Thymus (tissue), 11 donors: Measurements from ENCODE around the gene FBLN5. TPM values are rescaled to one million over a fixed set of nuclear protein-coding genes. Genes with fewer than 3 reads are reported as not detected.

ENCODE experiments used
- DNase-seq, 9 donors: peaks; one replicate each; pipeline ENCODE4 v3.0.0-alpha.2; 2013; ENCODE audit warnings: low spot score in 9 of 9, low read depth in 6 of 9, missing footprints in 1 of 9
- H3K27ac ChIP-seq, 2 donors: one replicate each; pipeline ENCODE4 v1.5.1; 2013; ENCODE audit warnings: control low read depth in 1 of 2, low read depth in 1 of 2, low read length in 1 of 2, mild to moderate bottlenecking in 1 of 2, moderate library complexity in 1 of 2
- H3K27me3 ChIP-seq, 2 donors: one replicate each; pipeline ENCODE4 v1.5.1; 2013; ENCODE audit warnings: low read length in 1 of 2; ENCODE audit not compliant: control insufficient read depth in 2 of 2, insufficient read depth in 1 of 2
- H3K36me3 ChIP-seq, 2 donors: one replicate each; pipeline ENCODE4 v1.5.1; 2013; ENCODE audit warnings: low read length in 1 of 2, mild to moderate bottlenecking in 1 of 2, moderate library complexity in 1 of 2; ENCODE audit not compliant: control insufficient read depth in 2 of 2, insufficient read depth in 2 of 2
- H3K4me1 ChIP-seq, 2 donors: one replicate each; pipeline ENCODE4 v1.5.1; 2013; ENCODE audit warnings: low read length in 2 of 2; ENCODE audit not compliant: control insufficient read depth in 2 of 2, insufficient read depth in 2 of 2
- H3K4me3 ChIP-seq, 2 donors: one replicate each; pipeline ENCODE4 v1.5.1; 2013; ENCODE audit warnings: low read length in 2 of 2, control low read depth in 1 of 2, mild to moderate bottlenecking in 1 of 2
- H3K9me3 ChIP-seq, 2 donors: one replicate each; pipeline ENCODE4 v1.5.1; 2013; ENCODE audit warnings: low read length in 1 of 2, mild to moderate bottlenecking in 1 of 2; ENCODE audit not compliant: control insufficient read depth in 2 of 2, insufficient read depth in 1 of 2
- WGBS: extraction: QIAGEN DNeasy Blood & Tissue Kit; methylation state at CpG from one replicate; pipeline ENCODE4 v1.1.7; 2013; 5-methylcytosine and 5-hydroxymethylcytosine counted together
- polyA plus RNA-seq: library from polyadenylated mRNA; stranded (reverse); fragments of 200-250 nt; gene quantifications from one replicate; pipeline ENCODE4 v1.2.3, GENCODE V29; 2013
- total RNA-seq: library from RNA; stranded (reverse); fragments of 120-200 nt; gene quantifications from one replicate; pipeline ENCODE4 v1.2.4, GENCODE V29; 2013
- donor health status: healthy.

FBLN5 gene
- total and polyA plus RNA-seq, 2 donors: 32.2 to 61.3 TPM

GRCh38 chr14:91839749-91840148, 107.7 kb downstream of the FBLN5 start:
- Histone ChIP-seq H3K4me3 (no peak overlapping the region), H3K4me1 (peaks cover 13 to 18% of the 10 kb centered on the region in 2 donors), H3K27me3 (peaks cover 19 to 34% of the 10 kb centered on the region in 2 donors), H3K9me3 (no peaks in the 10 kb centered on the region), H3K27ac (no peak overlapping the region), H3K36me3 (no peaks in the 10 kb centered on the region)
- no peak for DNase-seq
- 98% methylated on average over 1 of the region's 1 CpG for WGBS

- Histone ChIP-seq H3K4me1 (peaks cover 13 to 18% of the 10 kb centered on the region in 2 donors), H3K36me3 (no peaks in the 10 kb centered on the region), H3K27ac (peak overlapping the region in 1 of 2 donors; percentile 58), H3K27me3 (peaks cover 32 to 48% of the 10 kb centered on the region in 2 donors), H3K9me3 (no peaks in the 10 kb centered on the region), H3K4me3 (peak overlapping the region; percentile 49 to 59)
- no peak for DNase-seq
- WGBS: 77% methylated on average over 12 of the region's 12 CpGs
Observed at GRCh38 chr14:91837076-91837475, 110.4 kb downstream of the FBLN5 start.

GRCh38 chr14:91835920-91836843, 111.3 kb downstream of the FBLN5 start:
- Histone ChIP-seq H3K4me3 (peak overlapping the region; percentile 49 to 59), H3K4me1 (peaks cover 13 to 18% of the 10 kb centered on the region in 2 donors), H3K9me3 (no peaks in the 10 kb centered on the region), H3K27me3 (peaks cover 32 to 48% of the 10 kb centered on the region in 2 donors), H3K36me3 (no peaks in the 10 kb centered on the region), H3K27ac (peak overlapping the region in 1 of 2 donors; percentile 58)
- WGBS: 1% methylated on average over 84 of the region's 84 CpGs
- peak; percentile 38 to 91 (median 76) for DNase-seq

- peak overlapping the region; percentile 49 to 59 for H3K4me3 ChIP-seq
- no peaks in the 10 kb centered on the region for H3K36me3 ChIP-seq
- H3K27me3 ChIP-seq: peaks cover 32 to 48% of the 10 kb centered on the region in 2 donors
- DNase-seq: peak in 5 of 9 donors; percentile 21 to 61 (median 22)
- no peaks in the 10 kb centered on the region for H3K9me3 ChIP-seq
- peaks cover 13 to 18% of the 10 kb centered on the region in 2 donors for H3K4me1 ChIP-seq
- WGBS: 2% methylated on average over 19 of the region's 19 CpGs
- H3K27ac ChIP-seq: peak overlapping the region in 1 of 2 donors; percentile 44
Observed at GRCh38 chr14:91835197-91835919, 112.1 kb downstream of the FBLN5 start.

- Histone ChIP-seq H3K27me3 (peaks cover 32 to 48% of the 10 kb centered on the region in 2 donors), H3K9me3 (no peaks in the 10 kb centered on the region), H3K36me3 (no peaks in the 10 kb centered on the region), H3K4me3 (no peak overlapping the region), H3K27ac (no peak overlapping the region), H3K4me1 (peaks cover 13 to 16% of the 10 kb centered on the region in 2 donors)
- DNase-seq: no peak
- 95% methylated on average over 2 of the region's 2 CpGs for WGBS
Observed at GRCh38 chr14:91834571-91834970, 112.9 kb downstream of the FBLN5 start.

- 87% methylated on average over 1 of the region's 1 CpG for WGBS
- no peak for DNase-seq
- H3K4me3 ChIP-seq: no peak overlapping the region
Observed at GRCh38 chr14:91831337-91831736, 116.2 kb downstream of the FBLN5 start.

GRCh38 chr14:91830777-91831176, 116.7 kb downstream of the FBLN5 start:
- Histone ChIP-seq H3K27me3 (peaks cover 17 to 24% of the 10 kb centered on the region in 2 donors), H3K9me3 (no peaks in the 10 kb centered on the region), H3K4me3 (no peak overlapping the region), H3K4me1 (peaks cover 1 to 3% of the 10 kb centered on the region in 2 donors), H3K36me3 (no peaks in the 10 kb centered on the region), H3K27ac (no peak overlapping the region)
- 89% methylated on average over 3 of the region's 3 CpGs for WGBS
- DNase-seq: no peak

More at GRCh38 chr14:91831337-91831736, 116.2 kb downstream of the FBLN5 start:
- Histone ChIP-seq H3K36me3 (no peaks in the 10 kb centered on the region), H3K4me1 (peaks cover 4 to 7% of the 10 kb centered on the region in 2 donors), H3K9me3 (no peaks in the 10 kb centered on the region), H3K27me3 (peaks cover 22 to 30% of the 10 kb centered on the region in 2 donors), H3K27ac (no peak overlapping the region)

GRCh38 chr14:91829511-91829910, 118.0 kb downstream of the FBLN5 start:
- DNase-seq: no peak
- H3K36me3 ChIP-seq: no peaks in the 10 kb centered on the region
- WGBS: 64% methylated on average over 2 of the region's 2 CpGs
- H3K27ac ChIP-seq: no peak overlapping the region
- H3K27me3 ChIP-seq: peaks cover 11 to 12% of the 10 kb centered on the region in 2 donors
- H3K4me3 ChIP-seq: no peak overlapping the region
- H3K4me1 ChIP-seq: no peaks in the 10 kb centered on the region
- H3K9me3 ChIP-seq: no peaks in the 10 kb centered on the region

- WGBS: 100% methylated on average over 1 of the region's 1 CpG
- no peaks in the 10 kb centered on the region for H3K9me3 ChIP-seq
- H3K27me3 ChIP-seq: peaks cover 0 to 2% of the 10 kb centered on the region in 2 donors
- no peak for DNase-seq
- H3K4me3 ChIP-seq: no peak overlapping the region
- H3K4me1 ChIP-seq: no peaks in the 10 kb centered on the region
- no peaks in the 10 kb centered on the region for H3K36me3 ChIP-seq
- no peak overlapping the region for H3K27ac ChIP-seq
Observed at GRCh38 chr14:91827746-91828145, 119.7 kb downstream of the FBLN5 start.
